IMR-90 (cell line): ENCODE data around the gene QPRT. TPM values are rescaled to one million over a fixed set of nuclear protein-coding genes. Genes with fewer than 3 reads are reported as not detected.
"Not testable (repeated sequence)": the region's sequence is repeated elsewhere in the genome, so short reads cannot be mapped to it uniquely, and the experiment has no call there.

Experiments used
- ATAC-seq: fragments of 200-7000 bp; cut with Tn5 transposase; 2 replicates; pipeline ENCODE4 v1.9.1; 2020; ENCODE audit warnings: low read depth, mild to moderate bottlenecking, moderate library complexity
- BruUV-seq: library from RNA; stranded (reverse); fragments of 400-500 nt; replicated peaks from 2 replicates; lab custom pipeline; 2021; lab: Mats Ljungman, UMichigan
- CTCF ChIA-PET: fragments of 300-600 bp; formaldehyde crosslinking; extraction: SDS; loops from one replicate; lab custom pipeline; 2021; ENCODE audit warnings: antibody characterized with exemption; lab: Yijun Ruan, JAX
- POLR2A ChIA-PET: fragments of 300-600 bp; sonication (Branson Sonifier 250); formaldehyde crosslinking; loops from one replicate; lab custom pipeline; 2022; ENCODE audit warnings: antibody characterized with exemption; ENCODE audit not compliant: unreplicated experiment; lab: Charles Lee
- DNase-seq: peaks from one replicate; pipeline ENCODE4 v3.0.0; 2013
- H2AFZ ChIP-seq: replicated peaks from 2 replicates; pipeline ENCODE3; 2013; ENCODE audit warnings: low read length, mild to moderate bottlenecking; ENCODE audit not compliant: poor library complexity
- H2AK5ac ChIP-seq: 2 replicates; pipeline ENCODE4 v1.6.1; 2013; ENCODE audit warnings: low read depth, low read length, inconsistent platforms
- H2AK9ac ChIP-seq: replicated peaks from 2 replicates; pipeline ENCODE3; 2013; ENCODE audit warnings: mild to moderate bottlenecking, low read depth, low read length, moderate library complexity; ENCODE audit not compliant: poor library complexity
- H2BK120ac ChIP-seq: 2 replicates; pipeline ENCODE4 v1.6.1; 2013; ENCODE audit warnings: low read depth, low read length, inconsistent platforms
- H2BK15ac ChIP-seq: 3 replicates; pipeline ENCODE4 v1.6.1; 2013; ENCODE audit warnings: low read depth, low read length, inconsistent platforms
- H2BK20ac ChIP-seq: 2 replicates; pipeline ENCODE4 v1.6.1; 2013; ENCODE audit warnings: low read depth, mild to moderate bottlenecking, inconsistent platforms, low read length, moderate library complexity
- H2BK5ac ChIP-seq: 2 replicates; pipeline ENCODE4 v1.6.1; 2013; ENCODE audit warnings: mild to moderate bottlenecking, low read depth, low read length, inconsistent platforms; ENCODE audit not compliant: poor library complexity, severe bottlenecking
- H3K14ac ChIP-seq: replicated peaks from 2 replicates; pipeline ENCODE4 v1.6.1; 2013; ENCODE audit warnings: low read depth, low read length, inconsistent platforms
- H3K18ac ChIP-seq: 2 replicates; pipeline ENCODE4 v1.6.1; 2013; ENCODE audit warnings: low read depth, low read length, control low read depth
- H3K23ac ChIP-seq: 2 replicates; pipeline ENCODE4 v1.6.1; 2013; ENCODE audit warnings: low read depth, low read length, inconsistent platforms
- H3K27ac ChIP-seq: 2 replicates; pipeline ENCODE4 v1.5.1; 2013; ENCODE audit warnings: mild to moderate bottlenecking, control low read depth, low read length; ENCODE audit not compliant: insufficient read depth
- H3K27me3 ChIP-seq: 2 replicates; pipeline ENCODE4 v1.6.1; 2013; ENCODE audit warnings: low read length; ENCODE audit not compliant: control insufficient read depth, insufficient read depth
- H3K36me3 ChIP-seq: 2 replicates; pipeline ENCODE4 v1.6.1; 2013; ENCODE audit warnings: low read length, mixed read lengths; ENCODE audit not compliant: control insufficient read depth, insufficient read depth
- H3K4ac ChIP-seq: 2 replicates; pipeline ENCODE4 v1.6.1; 2013; ENCODE audit warnings: low read depth, low read length, inconsistent platforms
- H3K4me1 ChIP-seq: 2 replicates; pipeline ENCODE4 v1.6.1; 2013; ENCODE audit warnings: low read length, mixed read lengths; ENCODE audit not compliant: control insufficient read depth, insufficient read depth
- H3K4me2 ChIP-seq: 2 replicates; pipeline ENCODE4 v1.6.1; 2013; ENCODE audit warnings: low read depth, mild to moderate bottlenecking, control low read depth, low read length, moderate library complexity
- H3K4me3 ChIP-seq: 2 replicates; pipeline ENCODE4 v1.5.1; 2013; ENCODE audit warnings: low read depth, mild to moderate bottlenecking, control low read depth, low read length, moderate library complexity; ENCODE audit not compliant: insufficient read depth
- H3K56ac ChIP-seq: 2 replicates; pipeline ENCODE4 v1.6.1; 2013; ENCODE audit warnings: low read length, inconsistent platforms; ENCODE audit not compliant: insufficient read depth; ENCODE audit errors: extremely low read depth
- H3K79me1 ChIP-seq, 2 experiments: 2 replicates each; pipeline ENCODE4 v1.6.1; 2013; ENCODE audit warnings: low read length in 2 of 2, inconsistent platforms in 1 of 2, low read depth in 1 of 2
- H3K9ac ChIP-seq: 2 replicates; pipeline ENCODE4 v1.6.1; 2013; ENCODE audit warnings: low read depth, low read length, control low read depth
- H3K9me1 ChIP-seq: 2 replicates; pipeline ENCODE4 v1.6.1; 2013; ENCODE audit warnings: low read length, inconsistent platforms; ENCODE audit not compliant: insufficient read depth
- H3K9me3 ChIP-seq: 2 replicates; pipeline ENCODE4 v1.6.1; 2013; ENCODE audit warnings: low read length; ENCODE audit not compliant: control insufficient read depth, insufficient read depth
- H4K20me1 ChIP-seq: 2 replicates; pipeline ENCODE4 v1.6.1; 2013; ENCODE audit warnings: low read length, inconsistent platforms; ENCODE audit not compliant: insufficient read depth
- H4K5ac ChIP-seq: 2 replicates; pipeline ENCODE4 v1.6.1; 2013; ENCODE audit warnings: mild to moderate bottlenecking, low read depth, low read length, control low read depth
- H4K8ac ChIP-seq, 2 experiments: 2 replicates each; pipeline ENCODE4 v1.6.1; 2013; ENCODE audit warnings: low read depth in 2 of 2, low read length in 2 of 2, control low read depth in 1 of 2, inconsistent platforms in 1 of 2
- H4K91ac ChIP-seq: 2 replicates; pipeline ENCODE4 v1.6.1; 2013; ENCODE audit warnings: low read depth, low read length, inconsistent platforms; ENCODE audit not compliant: insufficient read depth
- WGBS, 2 experiments: methylation state at CpG; one replicate each; pipeline versions ENCODE4 v1.1.5 to v1.1.7; 2013; ENCODE audit warnings: missing lambda C conversion rate in 2 of 2; ENCODE audit not compliant: insufficient read length in 1 of 2; ENCODE audit errors: extremely low coverage in 2 of 2; 5-methylcytosine and 5-hydroxymethylcytosine counted together
- dilution Hi-C: fragments of 300-500 bp; cut with HindIII; formaldehyde crosslinking; loops from one replicate; pipeline ENCODE4 v1.14.3; 2018; ENCODE audit warnings: low sequenced_read_pairs; ENCODE audit not compliant: unreplicated experiment
- in situ Hi-C: fragments of 300-500 bp; cut with MboI; formaldehyde crosslinking; loops from 3 replicates; pipeline ENCODE4 v1.14.3; 2019; ENCODE audit warnings: low sequenced_read_pairs, inconsistent platforms, mixed read lengths
- intact Hi-C: fragments of 100-400 bp; cut with micrococcal nuclease; formaldehyde crosslinking; loops from 2 replicates; pipeline ENCODE4 v1.10.0; 2022
- polyA plus RNA-seq, 3 experiments: library from polyadenylated mRNA; depleted of rRNA; stranded (reverse); fragments of >200 nt; gene quantifications; 2 replicates each; pipeline ENCODE4 v1.2.3, GENCODE V29; 2012; ENCODE audit warnings: low replicate concordance in 1 of 3
- total RNA-seq: library from RNA; depleted of rRNA; stranded (reverse); fragments of >200 nt; gene quantifications from 2 replicates; pipeline ENCODE4 v1.2.3, GENCODE V29; 2012

The QPRT gene
- total and polyA plus RNA-seq, 2 of the 4 experiments (the other 2 are of a cell fraction), result 3.4 to 6.3 TPM

DNA sequence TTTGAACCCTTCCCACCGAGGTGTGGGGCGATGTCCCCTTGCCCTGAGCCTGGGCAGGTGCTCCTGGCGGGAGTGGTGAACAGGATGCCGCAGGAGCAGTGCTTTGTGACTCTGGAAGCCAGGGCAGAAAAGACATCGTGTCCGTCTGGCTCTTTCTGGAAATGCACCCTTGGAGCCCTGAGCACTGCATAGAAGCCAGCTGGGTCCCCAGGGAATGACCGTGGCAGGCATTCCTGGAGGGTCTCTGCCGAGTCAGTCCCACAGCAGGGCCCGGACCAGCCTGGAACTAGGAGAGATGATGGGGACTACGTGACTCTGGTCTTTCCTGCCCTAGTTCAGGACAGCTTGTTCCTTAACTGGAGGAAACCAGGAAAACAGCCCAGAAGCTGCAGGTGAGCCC lies 49.7 kb upstream of the QPRT start:
- CTCF ChIA-PET, H3K4me3 ChIP-seq, BruUV-seq, H3K9me1 ChIP-seq, in situ Hi-C loops, POLR2A ChIA-PET, H3K56ac ChIP-seq, H2BK20ac ChIP-seq, H3K4me2 ChIP-seq, H3K36me3 ChIP-seq, H2BK5ac ChIP-seq, intact Hi-C loops, H4K91ac ChIP-seq, H3K23ac ChIP-seq, H2BK120ac ChIP-seq, DNase-seq, H3K27me3 ChIP-seq, H3K18ac ChIP-seq, H4K8ac ChIP-seq, H2AK9ac ChIP-seq, H2AK5ac ChIP-seq, ATAC-seq, H2AFZ ChIP-seq, H2BK15ac ChIP-seq, H4K5ac ChIP-seq, H3K4me1 ChIP-seq, H3K27ac ChIP-seq, H3K79me1 ChIP-seq, dilution Hi-C loops, H3K9ac ChIP-seq, H3K9me3 ChIP-seq, H3K14ac ChIP-seq, H3K4ac ChIP-seq, H4K20me1 ChIP-seq: not testable (repeated sequence)
- 85% methylated on average over 7 of the region's 10 CpGs; no CpG with 5 or more reads in 1 of the 2 experiments for WGBS, 2 experiments

DNA sequence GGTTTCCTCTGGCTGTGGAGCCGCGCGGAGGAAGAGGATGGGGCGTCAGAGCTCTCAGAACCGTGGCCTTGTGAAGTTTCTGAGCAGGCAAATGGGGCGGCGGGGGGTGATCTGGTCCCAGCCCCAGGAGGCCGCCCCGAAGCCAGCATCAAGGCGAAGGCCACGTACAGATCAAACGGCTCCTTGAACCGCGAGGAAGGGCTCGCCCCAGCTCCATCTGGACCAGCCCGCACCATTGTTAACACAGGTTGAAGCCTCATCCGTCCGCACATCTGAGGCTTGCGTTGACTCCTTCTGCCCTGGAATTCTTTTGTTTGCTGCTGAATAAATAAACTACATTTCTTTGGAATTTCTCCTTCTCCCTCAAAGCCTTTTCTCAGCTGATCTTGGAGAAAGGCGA lies 47.3 kb upstream of the QPRT start:
- H4K8ac ChIP-seq, H2BK5ac ChIP-seq, H2BK120ac ChIP-seq, H2BK20ac ChIP-seq, intact Hi-C loops, H3K4me2 ChIP-seq, H3K9ac ChIP-seq, H2AK5ac ChIP-seq, H3K18ac ChIP-seq, H3K79me1 ChIP-seq, H4K91ac ChIP-seq, H3K4me3 ChIP-seq, H2AK9ac ChIP-seq, CTCF ChIA-PET, H3K4ac ChIP-seq, H3K14ac ChIP-seq, H4K20me1 ChIP-seq, dilution Hi-C loops, H2AFZ ChIP-seq, ATAC-seq, H2BK15ac ChIP-seq, H3K56ac ChIP-seq, H3K4me1 ChIP-seq, H4K5ac ChIP-seq, H3K27ac ChIP-seq, H3K27me3 ChIP-seq, POLR2A ChIA-PET, BruUV-seq, DNase-seq, H3K23ac ChIP-seq, H3K36me3 ChIP-seq, H3K9me1 ChIP-seq, H3K9me3 ChIP-seq: not testable (repeated sequence)
- WGBS, 2 experiments, result 30% methylated on average over 4 of the region's 20 CpGs; no CpG with 5 or more reads in 1 of the 2 experiments
- in situ Hi-C loops, result loop anchor here (10.0 kb wide), 1 partner anchor 63 kb away; no protein-coding TSS in a partner anchor
